ENCODE results near the gene ABHD12. TPM values are rescaled to one million over a fixed set of nuclear protein-coding genes. Genes with fewer than 3 reads are reported as not detected.

Gene ABHD12
- total and polyA plus RNA-seq, 3 experiments from 2014 or later = 27.3 to 35.0 (median 27.6) TPM

DNA sequence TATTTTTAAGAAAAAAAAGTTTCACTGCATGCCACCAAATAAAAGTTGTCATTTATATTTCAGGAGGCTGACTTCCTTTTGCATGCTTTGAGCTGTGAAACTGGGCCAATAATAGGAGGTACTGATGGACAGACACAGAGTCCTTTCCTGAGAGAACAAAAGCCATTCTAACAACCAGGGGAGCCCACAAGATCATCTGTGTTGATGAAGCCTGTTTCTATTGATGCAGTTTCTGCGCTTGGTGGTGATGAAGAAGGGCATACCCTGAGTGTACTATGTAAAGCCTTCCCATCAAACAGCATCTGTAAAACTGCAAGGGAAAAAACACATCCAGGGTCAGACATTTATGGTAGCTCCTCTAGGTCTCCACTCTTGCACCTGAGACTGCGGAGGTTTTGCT is 34.8 kb downstream of the ABHD12 start:
- Mint-ChIP-seq H3K27ac (peak overlapping the region in 1 of 8 donors; percentile 45), H3K27me3 (no peaks in the 10 kb centered on the region), H3K36me3 (peaks cover 0 to 1% (median 0%) of the 10 kb centered on the region in 3 donors), H3K4me1 (peaks cover 27 to 57% (median 44%) of the 10 kb centered on the region in 3 donors), H3K9me3 (no peaks in the 10 kb centered on the region), H3K4me3 (no peak overlapping the region)
- CTCF ChIA-PET = no interaction called here
- Histone ChIP-seq H3K9me3 (ENCODE audit: low read length) (no peaks in the 10 kb centered on the region), H3K27ac (ENCODE audit: low read depth, low read length) (no peak overlapping the region), H3K4me1 (ENCODE audit: insufficient read depth, low read length) (no peaks in the 10 kb centered on the region), H3K36me3 (ENCODE audit: insufficient read depth, low read length) (no peaks in the 10 kb centered on the region), H3K27me3 (ENCODE audit: insufficient read depth, low read length, poor library complexity, severe bottlenecking) (no peaks in the 10 kb centered on the region), H3K4me3 (ENCODE audit: low read length) (no peak overlapping the region)
- POLR2A ChIA-PET = no interaction called here
- DNase-seq = no peak

DNA sequence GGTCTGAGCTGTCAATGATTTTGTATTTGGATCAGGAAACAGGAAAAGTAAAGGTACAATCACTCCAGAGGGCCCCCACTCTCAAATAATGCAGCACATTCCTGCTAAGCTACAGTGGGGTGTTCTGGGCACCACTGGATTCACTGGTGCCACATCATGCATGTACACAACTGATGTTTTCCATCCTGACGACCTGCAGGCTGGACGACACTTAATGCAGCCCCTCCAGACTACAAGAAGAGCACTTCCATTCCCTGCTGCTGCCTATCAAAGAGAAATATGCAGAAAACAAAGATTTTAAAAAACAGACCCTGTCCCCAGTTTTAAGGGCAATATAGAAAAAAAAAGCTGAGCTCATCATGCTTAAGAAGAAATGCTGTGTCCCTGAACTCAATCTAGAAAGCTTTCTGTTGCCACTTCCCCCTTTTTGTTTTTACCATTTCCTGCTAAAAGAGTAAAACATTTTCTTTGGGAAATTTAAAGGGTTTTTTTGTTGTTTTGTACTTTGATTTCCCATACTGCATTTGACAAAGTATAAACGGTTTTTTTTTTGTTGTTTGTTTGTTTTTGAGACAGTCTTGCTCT is 35.5 kb downstream of the ABHD12 start:
- Histone ChIP-seq H3K9me3 (ENCODE audit: low read length) (no peaks in the 10 kb centered on the region), H3K4me3 (ENCODE audit: low read length) (no peak overlapping the region), H3K27ac (ENCODE audit: low read depth, low read length) (no peak overlapping the region), H3K36me3 (ENCODE audit: insufficient read depth, low read length) (no peaks in the 10 kb centered on the region), H3K27me3 (ENCODE audit: insufficient read depth, low read length, poor library complexity, severe bottlenecking) (no peaks in the 10 kb centered on the region), H3K4me1 (ENCODE audit: insufficient read depth, low read length) (no peaks in the 10 kb centered on the region)
- H3K27ac Mint-ChIP-seq = peak overlapping the region in 3 of 8 donors; percentile 35 to 54 (median 54)
- peaks cover 0 to 1% (median 0%) of the 10 kb centered on the region in 3 donors for H3K36me3 Mint-ChIP-seq
- no peak for DNase-seq
- peaks cover 29 to 52% (median 47%) of the 10 kb centered on the region in 3 donors for H3K4me1 Mint-ChIP-seq
- CTCF ChIA-PET = no interaction called here
- POLR2A ChIA-PET = no interaction called here
- no peak overlapping the region for H3K4me3 Mint-ChIP-seq
- no peaks in the 10 kb centered on the region for H3K27me3 Mint-ChIP-seq
- H3K9me3 Mint-ChIP-seq = no peaks in the 10 kb centered on the region

DNA sequence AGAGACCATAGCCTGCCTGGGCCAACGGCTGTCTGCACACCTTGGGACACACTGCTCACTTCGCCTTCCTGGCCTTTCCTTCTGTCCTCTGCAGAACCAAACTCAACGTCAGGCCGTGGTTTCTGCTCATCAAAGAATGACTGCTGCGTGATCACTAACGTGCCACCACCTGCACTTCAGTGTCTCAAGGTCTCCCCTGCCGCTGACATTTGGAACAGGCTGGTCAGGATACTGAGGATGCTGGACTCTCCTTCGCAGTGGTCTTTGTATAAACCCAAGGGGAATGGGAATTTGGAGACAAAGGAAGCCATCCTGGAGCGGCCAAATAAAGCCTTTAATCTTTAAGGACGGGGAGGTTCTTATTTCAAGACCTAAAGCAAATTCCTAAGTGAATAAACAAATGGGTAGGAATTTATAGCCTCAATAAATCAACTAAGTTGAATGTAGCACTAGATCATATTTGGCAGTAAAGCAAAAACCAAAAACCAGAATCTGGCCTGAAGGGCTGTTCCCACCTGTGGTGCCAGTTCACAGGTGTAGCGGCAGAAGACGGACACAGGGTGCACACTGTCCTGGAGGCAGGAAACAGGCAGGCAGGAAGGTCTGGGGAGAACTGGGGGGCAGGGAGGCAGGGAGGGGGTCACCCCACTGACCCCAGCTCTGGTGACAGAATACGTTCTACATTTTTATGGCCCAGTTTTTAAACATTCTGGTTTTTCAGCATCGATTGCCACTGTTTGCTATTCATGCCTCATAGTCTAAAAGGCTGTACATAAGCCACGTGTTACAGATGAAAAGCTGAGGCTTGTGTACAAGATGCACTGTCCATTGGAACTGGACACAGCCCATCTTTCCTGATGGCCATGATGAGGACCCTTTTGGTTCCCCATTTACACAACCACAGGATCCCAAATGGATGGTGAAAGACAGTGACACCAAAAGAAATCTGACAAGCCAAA is 36.6 kb downstream of the ABHD12 start:
- Mint-ChIP-seq H3K27me3 (no peaks in the 10 kb centered on the region), H3K36me3 (peaks cover 0 to 1% (median 0%) of the 10 kb centered on the region in 3 donors), H3K4me1 (peaks cover 29 to 57% (median 51%) of the 10 kb centered on the region in 3 donors), H3K9me3 (no peaks in the 10 kb centered on the region), H3K27ac (peak overlapping the region in 4 of 8 donors; percentile 51 to 84 (median 66)), H3K4me3 (no peak overlapping the region)
- Histone ChIP-seq H3K27me3 (ENCODE audit: insufficient read depth, low read length, poor library complexity, severe bottlenecking) (no peaks in the 10 kb centered on the region), H3K36me3 (ENCODE audit: insufficient read depth, low read length) (no peaks in the 10 kb centered on the region), H3K4me3 (ENCODE audit: low read length) (no peak overlapping the region), H3K27ac (ENCODE audit: low read depth, low read length) (no peak overlapping the region), H3K4me1 (ENCODE audit: insufficient read depth, low read length) (no peaks in the 10 kb centered on the region), H3K9me3 (ENCODE audit: low read length) (no peaks in the 10 kb centered on the region)
- ChIA-PET CTCF (no interaction called here), POLR2A (no interaction called here)
- no peak for DNase-seq

GRCh38 chr20:25353353-25353746 is 37.3 kb downstream of the ABHD12 start:
- no peak for DNase-seq
- H3K4me1 Mint-ChIP-seq = peaks cover 28 to 56% (median 48%) of the 10 kb centered on the region in 3 donors

GRCh38 chr20:25352746-25353145 is 37.9 kb downstream of the ABHD12 start:
- no peaks in the 10 kb centered on the region for H3K4me1 ChIP-seq (ENCODE audit: insufficient read depth, low read length)
- Mint-ChIP-seq H3K36me3 (peaks cover 0 to 1% (median 0%) of the 10 kb centered on the region in 3 donors), H3K9me3 (no peaks in the 10 kb centered on the region), H3K4me1 (peaks cover 25 to 50% (median 42%) of the 10 kb centered on the region in 3 donors), H3K27me3 (no peaks in the 10 kb centered on the region), H3K27ac (no peak overlapping the region), H3K4me3 (no peak overlapping the region)
- no peaks in the 10 kb centered on the region for H3K27me3 ChIP-seq (ENCODE audit: insufficient read depth, low read length, poor library complexity, severe bottlenecking)
- H3K27ac ChIP-seq (ENCODE audit: low read depth, low read length) = no peak overlapping the region
- no peak for DNase-seq
- no peaks in the 10 kb centered on the region for H3K36me3 ChIP-seq (ENCODE audit: insufficient read depth, low read length)
- H3K4me3 ChIP-seq (ENCODE audit: low read length) = no peak overlapping the region
- H3K9me3 ChIP-seq (ENCODE audit: low read length) = no peaks in the 10 kb centered on the region
- ChIA-PET CTCF (no interaction called here), POLR2A (no interaction called here)

More at GRCh38 chr20:25353353-25353746, 37.3 kb downstream of the ABHD12 start:
- no peak overlapping the region for H3K27ac ChIP-seq (ENCODE audit: low read depth, low read length)
- no peak overlapping the region for H3K4me3 ChIP-seq (ENCODE audit: low read length)
- ChIA-PET POLR2A (no interaction called here), CTCF (no interaction called here)
- no peaks in the 10 kb centered on the region for H3K27me3 ChIP-seq (ENCODE audit: insufficient read depth, low read length, poor library complexity, severe bottlenecking)
- H3K4me1 ChIP-seq (ENCODE audit: insufficient read depth, low read length) = no peaks in the 10 kb centered on the region
- Mint-ChIP-seq H3K27me3 (no peaks in the 10 kb centered on the region), H3K9me3 (no peaks in the 10 kb centered on the region), H3K4me3 (no peak overlapping the region), H3K36me3 (peaks cover 0 to 1% (median 0%) of the 10 kb centered on the region in 3 donors), H3K27ac (peak overlapping the region in 1 of 8 donors; percentile 51)
- H3K36me3 ChIP-seq (ENCODE audit: insufficient read depth, low read length) = no peaks in the 10 kb centered on the region
- H3K9me3 ChIP-seq (ENCODE audit: low read length) = no peaks in the 10 kb centered on the region

DNA sequence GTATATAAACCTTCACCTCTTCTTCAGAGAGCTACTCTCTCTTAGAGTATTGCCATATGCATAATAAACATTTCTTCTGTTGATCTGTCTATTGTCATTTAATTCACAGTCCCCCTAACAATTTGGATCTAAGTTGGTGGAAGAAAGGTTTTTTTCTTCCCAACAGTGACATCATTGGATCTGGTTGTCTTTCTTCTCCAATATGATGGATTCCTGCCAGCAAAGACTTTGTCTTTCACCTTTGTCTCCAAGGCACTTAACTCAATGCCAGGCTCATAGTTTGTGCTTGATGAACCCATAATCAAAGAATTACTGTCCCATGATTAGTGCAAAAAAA is 39.6 kb downstream of the ABHD12 start:
- POLR2A ChIA-PET = no interaction called here
- H3K4me1 ChIP-seq (ENCODE audit: insufficient read depth, low read length) = no peaks in the 10 kb centered on the region
- CTCF ChIA-PET = no interaction called here
- H3K4me1 Mint-ChIP-seq = peaks cover 27 to 44% (median 44%) of the 10 kb centered on the region in 3 donors
- H3K27me3 Mint-ChIP-seq = no peaks in the 10 kb centered on the region
- H3K9me3 ChIP-seq (ENCODE audit: low read length) = no peaks in the 10 kb centered on the region
- peak overlapping the region in 2 of 8 donors; percentile 0 to 26 for H3K27ac Mint-ChIP-seq
- no peak overlapping the region for H3K4me3 ChIP-seq (ENCODE audit: low read length)
- H3K36me3 ChIP-seq (ENCODE audit: insufficient read depth, low read length) = no peaks in the 10 kb centered on the region
- no peaks in the 10 kb centered on the region for H3K27me3 ChIP-seq (ENCODE audit: insufficient read depth, low read length, poor library complexity, severe bottlenecking)
- H3K4me3 Mint-ChIP-seq = no peak overlapping the region
- H3K36me3 Mint-ChIP-seq = no peaks in the 10 kb centered on the region
- H3K27ac ChIP-seq (ENCODE audit: low read depth, low read length) = no peak overlapping the region
- H3K9me3 Mint-ChIP-seq = no peaks in the 10 kb centered on the region
- no peak for DNase-seq

DNA sequence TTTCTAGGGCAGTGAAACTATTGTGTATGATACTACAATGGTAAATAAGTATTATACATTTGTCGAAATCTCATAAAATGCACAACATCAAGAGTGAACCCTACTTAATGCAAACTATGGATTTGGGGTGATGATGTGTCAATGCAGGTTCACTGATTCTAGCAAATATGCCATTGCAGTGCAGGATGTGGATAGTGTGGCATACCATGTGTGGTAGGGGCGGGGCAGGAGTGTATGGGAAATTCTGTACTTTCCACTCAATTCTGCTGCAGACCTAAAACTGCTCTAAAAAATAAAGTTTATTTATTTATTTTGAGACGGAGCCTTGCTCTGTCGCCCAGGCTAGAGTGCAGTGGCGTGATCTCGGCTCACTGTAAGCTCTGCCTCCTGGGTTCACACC is 44.3 kb downstream of the ABHD12 start:
- Mint-ChIP-seq H3K36me3 (no peaks in the 10 kb centered on the region), H3K27ac (no peak overlapping the region), H3K4me3 (peak overlapping the region in 2 of 7 donors; percentile 14 to 34), H3K27me3 (no peaks in the 10 kb centered on the region), H3K4me1 (peaks cover 39 to 56% (median 54%) of the 10 kb centered on the region in 3 donors), H3K9me3 (no peaks in the 10 kb centered on the region)
- Histone ChIP-seq H3K4me3 (ENCODE audit: low read length) (no peak overlapping the region), H3K36me3 (ENCODE audit: insufficient read depth, low read length) (no peaks in the 10 kb centered on the region), H3K27me3 (ENCODE audit: insufficient read depth, low read length, poor library complexity, severe bottlenecking) (no peaks in the 10 kb centered on the region), H3K27ac (ENCODE audit: low read depth, low read length) (no peak overlapping the region), H3K9me3 (ENCODE audit: low read length) (no peaks in the 10 kb centered on the region), H3K4me1 (ENCODE audit: insufficient read depth, low read length) (peaks cover 5% of the 10 kb centered on the region)
- CTCF ChIA-PET = no interaction called here
- POLR2A ChIA-PET = no interaction called here
- DNase-seq = peak in 2 of 5 donors; percentile 7 to 49

DNA sequence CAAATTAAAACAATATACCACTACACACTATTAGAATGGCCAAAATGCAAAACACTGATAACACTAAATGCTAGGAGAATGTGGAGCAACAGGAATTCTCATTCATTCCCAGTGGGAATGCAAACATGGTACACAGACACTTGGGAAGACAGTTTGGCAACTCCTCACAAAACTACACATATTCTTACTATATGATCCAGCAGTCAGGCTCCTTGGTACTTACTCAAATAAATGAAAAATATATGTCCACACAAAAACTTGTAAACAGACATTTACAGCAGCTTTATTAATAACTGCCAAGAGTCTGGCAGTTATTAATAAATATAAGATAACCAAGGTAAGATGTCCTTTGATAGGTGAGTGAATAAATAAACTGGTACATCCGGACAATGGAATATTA is 44.9 kb downstream of the ABHD12 start:
- Histone ChIP-seq H3K27ac (ENCODE audit: low read depth, low read length) (no peak overlapping the region), H3K27me3 (ENCODE audit: insufficient read depth, low read length, poor library complexity, severe bottlenecking) (no peaks in the 10 kb centered on the region), H3K4me1 (ENCODE audit: insufficient read depth, low read length) (peaks cover 5% of the 10 kb centered on the region), H3K4me3 (ENCODE audit: low read length) (no peak overlapping the region), H3K9me3 (ENCODE audit: low read length) (no peaks in the 10 kb centered on the region), H3K36me3 (ENCODE audit: insufficient read depth, low read length) (no peaks in the 10 kb centered on the region)
- H3K4me1 Mint-ChIP-seq = peaks cover 39 to 58% (median 54%) of the 10 kb centered on the region in 3 donors
- no peaks in the 10 kb centered on the region for H3K9me3 Mint-ChIP-seq
- ChIA-PET POLR2A (no interaction called here), CTCF (no interaction called here)
- H3K36me3 Mint-ChIP-seq = no peaks in the 10 kb centered on the region
- no peak overlapping the region for H3K4me3 Mint-ChIP-seq
- no peaks in the 10 kb centered on the region for H3K27me3 Mint-ChIP-seq
- DNase-seq = no peak
- peak overlapping the region in 2 of 8 donors; percentile 25 to 41 for H3K27ac Mint-ChIP-seq

Data from CD8-positive, alpha-beta memory T cell (primary cell).